Gastrocnemius medialis (tissue), 4 donors: Measurements from ENCODE around the gene CFAP161.

Experiments used
- POLR2A ChIP-seq, 2 donors: fragments of 450-650 bp; IDR thresholded peaks; one replicate each; pipeline ENCODE4 v1.6.1; 2017; ENCODE audit warnings: antibody characterized with exemption in 2 of 2, mild to moderate bottlenecking in 2 of 2, moderate library complexity in 2 of 2
- TF ChIP-seq, protein P1 (sequence below), 5 experiments: fragments of 450-650 bp in 3 of 5; fragments of 200-600 bp in 2 of 5; sonication (generic) in 2 of 5; IDR thresholded peaks in 4 of 5; conservative IDR thresholded peaks in 1 of 5; 1 replicate in 4 of 5; 2 replicates in 1 of 5; pipeline ENCODE4 v1.5.1; 2016 to 2019; ENCODE audit warnings: antibody characterized with exemption in 5 of 5, mild to moderate bottlenecking in 3 of 5, moderate library complexity in 3 of 5

DNA sequence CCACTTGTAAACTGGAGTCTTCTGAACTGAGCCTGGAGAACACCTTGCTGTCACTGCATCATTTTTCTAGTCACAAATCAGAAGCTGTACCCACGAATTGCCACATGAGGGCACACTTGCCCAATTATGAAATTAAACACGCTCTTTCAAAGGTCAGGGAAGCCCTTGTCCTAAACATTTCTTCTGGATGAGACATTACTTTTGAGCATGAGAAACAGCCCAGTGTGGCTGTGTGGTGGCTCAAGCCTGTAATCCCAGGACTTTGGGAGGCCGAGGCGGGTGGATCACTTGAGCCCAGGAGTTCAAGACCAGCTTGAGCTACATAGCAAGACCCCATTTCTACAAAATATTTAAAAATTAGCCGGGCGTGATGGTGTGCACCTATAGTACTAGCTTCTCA lies 27.5 kb upstream of the CFAP161 start:
- TF ChIP-seq, protein P1, sequence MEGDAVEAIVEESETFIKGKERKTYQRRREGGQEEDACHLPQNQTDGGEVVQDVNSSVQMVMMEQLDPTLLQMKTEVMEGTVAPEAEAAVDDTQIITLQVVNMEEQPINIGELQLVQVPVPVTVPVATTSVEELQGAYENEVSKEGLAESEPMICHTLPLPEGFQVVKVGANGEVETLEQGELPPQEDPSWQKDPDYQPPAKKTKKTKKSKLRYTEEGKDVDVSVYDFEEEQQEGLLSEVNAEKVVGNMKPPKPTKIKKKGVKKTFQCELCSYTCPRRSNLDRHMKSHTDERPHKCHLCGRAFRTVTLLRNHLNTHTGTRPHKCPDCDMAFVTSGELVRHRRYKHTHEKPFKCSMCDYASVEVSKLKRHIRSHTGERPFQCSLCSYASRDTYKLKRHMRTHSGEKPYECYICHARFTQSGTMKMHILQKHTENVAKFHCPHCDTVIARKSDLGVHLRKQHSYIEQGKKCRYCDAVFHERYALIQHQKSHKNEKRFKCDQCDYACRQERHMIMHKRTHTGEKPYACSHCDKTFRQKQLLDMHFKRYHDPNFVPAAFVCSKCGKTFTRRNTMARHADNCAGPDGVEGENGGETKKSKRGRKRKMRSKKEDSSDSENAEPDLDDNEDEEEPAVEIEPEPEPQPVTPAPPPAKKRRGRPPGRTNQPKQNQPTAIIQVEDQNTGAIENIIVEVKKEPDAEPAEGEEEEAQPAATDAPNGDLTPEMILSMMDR (IDR thresholded peaks at IDR 0.05 in 4 of 5, conservative IDR thresholded peaks at IDR 0.05 in 1 of 5) = peak; percentile 49 to 74 (median 71)
- no peak for TF ChIP-seq POLR2A (IDR thresholded peaks at IDR 0.05)
